Dedifferentiated amniotic fluid mesenchymal stem cell (primary cell): ENCODE data around the gene CCDC61.

Experiments used
- DNase-seq: peaks from one replicate; pipeline ENCODE4 v3.0.0-alpha.2; 2016; ENCODE audit errors: extremely low spot score

The CCDC61 gene

GRCh38 chr19:45973553-45974338 is 21.5 kb upstream of the CCDC61 start, which contains the start of gene NOVA2:
NOVA2 (minus strand) TSS chr19:45973865; CDS start chr19:45973351, 514 bp downstream.
- no peak for DNase-seq

- DNase-seq = no peak
These were observed 19.8 kb upstream of the CCDC61 start for GRCh38 chr19:45975306-45976070.

- no peak for DNase-seq
These were observed 19.1 kb upstream of the CCDC61 start for GRCh38 chr19:45976178-45976577.

GRCh38 chr19:45978156-45978555 is 17.1 kb upstream of the CCDC61 start:
- no peak for DNase-seq

- no peak for DNase-seq
These were observed 13.9 kb upstream of the CCDC61 start for GRCh38 chr19:45981350-45981749.

GRCh38 chr19:45985321-45985720 is 9.9 kb upstream of the CCDC61 start:
- DNase-seq = no peak

- no peak for DNase-seq
These were observed 5.0 kb upstream of the CCDC61 start for GRCh38 chr19:45990113-45990728.

GRCh38 chr19:45994456-45994997 is 740 bp upstream of the CCDC61 start:
- DNase-seq = no peak

- DNase-seq = no peak
These were observed 583 bp downstream of the CCDC61 start for GRCh38 chr19:45995715-45996385.

- DNase-seq = no peak
These were observed 1.7 kb downstream of the CCDC61 start for GRCh38 chr19:45996933-45997332.

GRCh38 chr19:45998834-45999233 is 3.6 kb downstream of the CCDC61 start:
- no peak for DNase-seq

GRCh38 chr19:45999653-46000121 is 4.4 kb downstream of the CCDC61 start:
- DNase-seq = no peak

- no peak for DNase-seq
These were observed 5.4 kb downstream of the CCDC61 start for GRCh38 chr19:46000491-46001246.

GRCh38 chr19:46002678-46003275 is 7.5 kb downstream of the CCDC61 start:
- no peak for DNase-seq

- no peak for DNase-seq
These were observed 11.1 kb downstream of the CCDC61 start for GRCh38 chr19:46006411-46006810.

GRCh38 chr19:46009530-46010510 is 14.6 kb downstream of the CCDC61 start:
- DNase-seq = peak; percentile 38

- DNase-seq = no peak
These were observed 19.3 kb downstream of the CCDC61 start for GRCh38 chr19:46014534-46014933.

- no peak for DNase-seq
These were observed 19.8 kb downstream of the CCDC61 start for GRCh38 chr19:46014941-46015686.
